Measurements from ENCODE around the gene CEP192.
"Not testable (repeated sequence)": the region's sequence is repeated elsewhere in the genome, so short reads cannot be mapped to it uniquely, and the experiment has no call there.

The CEP192 gene, protein sequence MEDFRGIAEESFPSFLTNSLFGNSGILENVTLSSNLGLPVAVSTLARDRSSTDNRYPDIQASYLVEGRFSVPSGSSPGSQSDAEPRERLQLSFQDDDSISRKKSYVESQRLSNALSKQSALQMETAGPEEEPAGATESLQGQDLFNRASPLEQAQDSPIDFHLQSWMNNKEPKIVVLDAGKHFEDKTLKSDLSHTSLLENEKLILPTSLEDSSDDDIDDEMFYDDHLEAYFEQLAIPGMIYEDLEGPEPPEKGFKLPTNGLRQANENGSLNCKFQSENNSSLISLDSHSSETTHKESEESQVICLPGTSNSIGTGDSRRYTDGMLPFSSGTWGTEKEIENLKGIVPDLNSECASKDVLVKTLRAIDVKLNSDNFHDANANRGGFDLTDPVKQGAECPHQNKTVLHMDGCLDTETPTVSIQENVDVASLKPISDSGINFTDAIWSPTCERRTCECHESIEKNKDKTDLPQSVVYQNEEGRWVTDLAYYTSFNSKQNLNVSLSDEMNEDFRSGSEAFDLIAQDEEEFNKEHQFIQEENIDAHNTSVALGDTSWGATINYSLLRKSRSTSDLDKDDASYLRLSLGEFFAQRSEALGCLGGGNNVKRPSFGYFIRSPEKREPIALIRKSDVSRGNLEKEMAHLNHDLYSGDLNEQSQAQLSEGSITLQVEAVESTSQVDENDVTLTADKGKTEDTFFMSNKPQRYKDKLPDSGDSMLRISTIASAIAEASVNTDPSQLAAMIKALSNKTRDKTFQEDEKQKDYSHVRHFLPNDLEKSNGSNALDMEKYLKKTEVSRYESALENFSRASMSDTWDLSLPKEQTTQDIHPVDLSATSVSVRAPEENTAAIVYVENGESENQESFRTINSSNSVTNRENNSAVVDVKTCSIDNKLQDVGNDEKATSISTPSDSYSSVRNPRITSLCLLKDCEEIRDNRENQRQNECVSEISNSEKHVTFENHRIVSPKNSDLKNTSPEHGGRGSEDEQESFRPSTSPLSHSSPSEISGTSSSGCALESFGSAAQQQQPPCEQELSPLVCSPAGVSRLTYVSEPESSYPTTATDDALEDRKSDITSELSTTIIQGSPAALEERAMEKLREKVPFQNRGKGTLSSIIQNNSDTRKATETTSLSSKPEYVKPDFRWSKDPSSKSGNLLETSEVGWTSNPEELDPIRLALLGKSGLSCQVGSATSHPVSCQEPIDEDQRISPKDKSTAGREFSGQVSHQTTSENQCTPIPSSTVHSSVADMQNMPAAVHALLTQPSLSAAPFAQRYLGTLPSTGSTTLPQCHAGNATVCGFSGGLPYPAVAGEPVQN (N-terminal part only)

DNA sequence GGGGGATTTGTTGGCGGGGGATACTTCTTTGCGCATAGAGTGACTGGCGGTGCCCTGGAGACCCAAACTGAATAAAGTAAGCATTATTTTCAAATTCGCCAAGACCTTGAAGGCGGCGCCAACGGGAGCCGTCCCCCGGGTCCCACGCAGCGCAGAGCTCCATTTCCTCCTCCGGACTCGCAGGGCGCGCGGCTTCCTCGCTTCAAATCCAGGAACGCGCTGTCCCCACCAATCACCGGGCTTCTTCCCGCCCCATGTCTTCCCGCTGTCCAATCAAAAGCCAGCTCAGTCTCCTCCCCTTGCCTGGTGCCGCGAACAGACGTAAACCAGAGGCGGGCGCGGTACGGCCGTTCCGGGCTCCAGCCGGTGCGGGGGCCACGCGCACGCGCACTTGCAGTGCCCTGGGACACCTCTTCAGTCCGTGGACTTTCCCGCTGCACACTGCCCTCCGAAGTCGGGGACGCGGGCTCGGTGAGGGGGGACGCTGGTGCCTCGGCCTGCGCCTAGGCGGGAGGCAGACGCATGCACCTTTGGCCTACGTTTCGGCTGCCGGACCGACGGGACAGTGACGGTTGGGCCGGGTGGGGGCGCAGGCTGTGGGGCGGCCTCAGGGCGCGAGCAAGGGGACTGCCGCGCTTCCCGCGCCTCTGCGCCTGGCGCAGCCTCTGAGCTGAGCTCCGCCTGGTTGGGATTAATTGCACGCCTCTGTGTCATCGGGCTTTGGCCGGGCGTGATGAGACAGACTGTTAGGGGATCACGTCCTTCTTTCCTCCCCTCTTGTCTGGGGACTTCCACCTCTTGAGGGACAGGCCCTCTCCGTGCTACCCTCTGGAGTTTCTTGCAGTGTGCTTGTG is at the start of gene CEP192:
Gene CEP192, plus strand, starts transcription at position 396 of the 854 bp plus-strand sequence. CDS start 8,063 bp downstream, outside the sequence.
- DNase-seq = peak; percentile 91 to 96

DNA sequence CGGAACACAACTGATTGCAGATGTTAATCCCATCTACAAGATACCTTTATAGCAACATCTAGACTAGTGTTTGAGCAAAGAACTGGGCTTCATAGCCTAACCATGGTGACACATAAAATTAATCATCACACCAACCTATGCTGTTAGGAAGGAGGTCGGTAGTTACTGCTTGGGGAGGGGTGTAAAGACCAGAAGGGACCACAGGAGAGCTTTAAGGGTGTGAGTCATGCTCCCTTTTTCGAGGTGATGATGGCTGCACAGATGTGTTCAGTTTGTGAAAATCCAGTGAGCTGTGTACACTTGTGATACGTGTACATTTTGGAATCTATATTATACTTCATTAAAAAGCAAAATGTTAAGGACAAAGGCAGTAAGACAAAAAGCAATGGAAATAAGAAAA is 47.9 kb upstream of the CEP192 start:
- DNase-seq = no peak

DNA sequence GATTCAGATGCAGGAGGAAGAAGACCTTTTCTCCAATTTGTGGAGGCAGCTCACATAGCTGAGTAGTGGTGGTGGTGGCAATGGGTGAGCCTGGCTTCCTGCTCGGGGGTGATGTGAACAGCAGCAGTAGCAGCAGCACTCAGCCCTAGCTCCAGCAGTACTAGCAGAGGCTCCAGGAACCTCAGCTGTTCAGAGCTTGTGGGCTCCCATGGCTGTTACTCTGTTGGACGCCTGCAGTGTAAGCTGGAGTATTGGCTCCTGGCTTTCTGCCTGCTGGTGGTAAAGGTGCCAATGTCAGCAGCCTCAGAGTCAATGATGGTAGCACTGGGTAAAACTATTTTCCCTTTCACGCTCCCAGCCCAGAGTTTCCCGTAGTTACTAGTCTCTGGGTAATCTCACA is 46.5 kb upstream of the CEP192 start:
- no peak for DNase-seq

DNA sequence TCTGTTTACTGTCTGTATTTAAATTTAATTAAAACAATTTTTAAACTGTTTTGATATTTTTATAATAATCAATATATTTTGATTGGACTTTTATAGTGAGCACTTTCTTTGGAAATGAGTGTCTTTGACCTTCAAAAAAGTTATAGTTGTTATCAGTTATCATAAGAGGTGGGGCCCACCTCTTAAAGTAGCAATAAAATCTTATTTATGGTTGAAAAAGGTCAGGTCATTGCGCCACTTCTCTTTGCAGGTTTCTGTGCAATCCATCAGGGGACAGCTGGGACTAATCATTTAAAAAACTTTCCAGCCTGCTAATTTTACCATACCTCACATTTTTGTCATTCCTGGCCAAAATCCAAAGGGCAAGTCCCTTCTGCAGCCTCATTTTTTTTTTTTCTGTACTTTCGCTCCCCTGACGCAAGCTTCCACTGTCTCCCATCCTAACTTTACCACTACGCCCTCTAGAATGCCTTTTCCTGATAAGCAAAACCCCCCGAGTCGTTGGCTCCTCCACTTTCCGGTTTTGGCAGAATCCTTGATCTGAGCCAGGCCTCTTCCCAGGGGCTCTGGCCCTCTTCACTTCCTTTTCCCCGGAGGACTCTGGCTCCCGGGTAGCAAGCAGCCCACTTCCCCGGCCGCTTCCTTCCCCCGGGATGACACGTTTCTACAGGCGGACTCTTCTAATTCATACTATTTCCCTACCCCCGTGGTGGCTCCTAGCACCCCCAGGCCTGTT is 44.4 kb upstream of the CEP192 start:
- DNase-seq = no peak

DNA sequence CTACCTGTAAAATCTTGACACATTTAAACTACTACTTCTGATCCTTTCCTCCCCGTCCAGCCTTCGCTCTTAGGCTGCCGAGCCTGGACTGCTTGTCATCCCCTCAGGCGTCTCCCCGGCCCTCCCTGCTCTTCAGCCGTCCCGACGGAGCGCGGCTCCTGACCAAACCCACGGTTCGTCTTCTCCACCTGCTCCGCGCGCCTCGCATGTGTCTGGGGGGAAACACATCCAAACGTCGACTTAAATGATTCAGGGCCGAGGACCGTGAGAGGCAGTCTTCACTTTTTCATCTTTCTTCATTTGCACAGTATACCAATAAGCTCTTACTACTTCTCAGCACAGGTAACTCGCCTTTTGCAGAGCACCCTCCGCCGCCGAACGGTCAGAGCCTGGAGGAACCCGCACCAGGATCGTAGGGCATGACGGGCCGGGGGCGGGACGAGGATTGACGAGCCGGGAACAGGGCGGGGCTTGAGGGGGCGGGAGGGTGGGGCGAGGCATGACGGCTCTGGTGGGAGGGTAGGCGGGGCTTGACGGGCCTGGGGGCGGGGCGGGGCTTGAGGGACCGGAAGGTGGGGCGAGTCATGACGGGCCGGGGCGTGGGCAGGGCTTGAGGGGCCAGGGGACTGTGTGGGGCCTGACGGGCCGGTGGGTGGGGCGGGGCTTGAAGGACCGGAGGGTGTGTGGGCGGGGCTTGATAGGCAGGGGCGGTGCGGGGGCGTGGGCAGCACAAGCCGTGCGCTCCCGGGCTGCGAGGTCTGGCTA is 43.7 kb upstream of the CEP192 start, which contains the start of gene SEH1L:
Gene SEH1L, plus strand, starts transcription at position 727 of the 765 bp plus-strand sequence. CDS start 111 bp downstream, outside the sequence.
- DNase-seq = peak; percentile 98 to 100

DNA sequence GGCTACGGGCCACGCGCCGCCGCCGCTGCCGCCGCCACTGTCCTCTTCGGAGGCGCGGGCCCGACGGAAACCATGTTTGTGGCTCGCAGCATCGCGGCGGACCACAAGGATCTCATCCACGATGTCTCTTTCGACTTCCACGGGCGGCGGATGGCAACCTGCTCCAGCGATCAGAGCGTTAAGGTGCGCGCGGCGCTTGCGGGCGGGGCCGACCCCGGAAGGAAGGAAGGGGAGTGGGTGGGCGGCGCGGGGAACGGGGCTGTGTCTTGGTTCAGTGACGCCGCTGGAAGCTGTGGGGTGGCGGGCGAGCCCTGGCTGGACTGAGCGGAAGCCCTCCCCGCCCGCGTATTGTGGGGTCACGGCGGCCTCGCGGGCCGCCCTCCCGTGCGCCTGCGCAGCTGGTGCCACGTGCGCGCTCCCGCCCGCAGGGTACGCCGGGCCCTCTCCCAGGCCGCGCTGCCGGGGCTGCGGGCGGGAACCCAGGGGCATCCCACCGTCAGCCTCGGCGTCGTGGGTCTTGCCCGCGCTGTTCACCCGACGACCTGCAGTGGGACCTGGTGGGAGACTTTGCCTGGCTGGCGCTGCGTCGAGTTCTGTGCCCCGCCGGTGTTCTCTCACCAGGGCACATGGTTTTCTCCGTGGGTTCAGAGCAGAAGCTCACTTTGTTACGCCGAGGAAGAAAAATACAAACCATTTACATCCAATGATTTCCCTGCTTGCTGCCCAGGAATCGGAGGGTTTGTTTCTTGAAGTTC is 42.9 kb upstream of the CEP192 start:
- DNase-seq = peak; percentile 98 to 99

DNA sequence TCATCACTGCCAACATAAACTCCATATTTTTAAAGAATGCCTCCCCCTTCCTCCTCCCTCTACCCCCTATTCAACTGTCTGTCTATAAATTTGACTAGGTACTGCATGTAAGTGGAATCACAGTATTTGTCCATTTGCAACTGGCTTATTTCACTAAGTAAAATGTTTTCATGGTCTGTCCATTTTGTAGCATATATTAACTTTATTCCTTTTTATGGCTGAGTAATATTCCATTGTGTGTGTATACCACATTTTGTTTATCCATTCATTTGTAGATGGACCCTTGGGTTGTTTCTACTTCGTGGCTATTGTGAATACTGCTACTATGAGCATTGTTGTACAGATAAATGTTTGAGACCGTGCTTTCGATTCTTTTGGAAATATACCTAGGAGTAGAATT is 32.7 kb upstream of the CEP192 start:
- DNase-seq = no peak

DNA sequence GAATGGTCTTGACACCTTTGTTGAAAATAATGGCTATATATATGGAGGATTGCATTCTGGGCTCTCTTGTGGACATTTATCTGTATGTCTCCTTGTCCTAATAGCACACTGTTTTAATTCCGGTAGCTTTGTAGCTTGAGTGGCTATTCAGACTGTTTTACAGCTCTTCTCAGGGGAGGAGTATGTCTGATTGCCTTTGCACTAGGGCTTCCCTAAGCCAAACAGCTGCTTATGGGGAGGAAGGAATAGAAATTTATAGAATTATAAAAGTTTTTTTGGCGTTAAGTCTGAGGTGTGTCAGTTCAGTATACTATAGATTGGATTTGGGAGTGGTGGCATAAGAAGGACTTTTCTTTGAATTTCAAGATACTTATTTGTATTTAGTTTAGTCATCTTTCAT is 30.8 kb upstream of the CEP192 start:
- no peak for DNase-seq

DNA sequence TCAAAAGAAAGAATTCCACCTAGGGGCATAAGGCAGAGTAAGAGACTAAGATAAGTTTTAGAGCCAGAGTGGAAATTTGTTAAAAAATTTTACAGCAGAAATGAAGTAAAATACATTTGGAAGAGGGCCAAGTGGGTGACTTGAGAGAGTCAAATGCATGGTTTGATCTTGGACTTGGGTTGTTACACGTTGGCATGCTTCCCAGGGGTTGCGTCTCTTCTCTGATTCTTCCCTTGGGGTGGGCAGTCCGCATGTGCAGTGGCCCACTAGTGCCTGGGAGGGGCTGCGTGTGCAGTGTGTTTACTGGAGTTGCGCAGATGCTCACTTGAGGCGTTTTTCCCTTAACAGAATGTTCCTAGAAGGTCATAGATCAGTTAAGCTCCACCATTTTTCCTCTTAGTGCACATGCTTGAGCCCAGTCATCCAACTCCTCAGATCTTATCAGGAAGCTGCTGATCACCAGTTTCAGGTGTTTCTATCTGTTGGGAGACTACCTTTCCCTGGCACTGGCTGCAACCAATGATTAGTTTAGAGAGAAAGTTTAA is 30.2 kb upstream of the CEP192 start:
- no peak for DNase-seq

DNA sequence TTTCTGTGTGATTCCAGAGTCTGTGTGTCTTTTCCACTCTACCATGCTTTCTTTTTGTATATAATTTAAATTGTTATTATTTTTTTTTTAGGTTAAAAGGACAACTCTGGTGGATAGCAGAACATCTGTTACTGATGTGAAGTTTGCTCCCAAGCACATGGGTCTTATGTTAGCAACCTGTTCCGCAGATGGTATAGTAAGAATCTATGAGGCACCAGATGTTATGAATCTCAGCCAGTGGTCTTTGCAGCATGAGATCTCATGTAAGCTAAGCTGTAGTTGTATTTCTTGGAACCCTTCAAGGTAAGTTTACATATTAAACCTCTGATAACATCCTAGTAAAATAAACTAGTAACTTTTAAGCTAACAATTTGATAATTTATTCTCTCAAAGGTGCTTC is 28.1 kb upstream of the CEP192 start:
- DNase-seq = no peak

DNA sequence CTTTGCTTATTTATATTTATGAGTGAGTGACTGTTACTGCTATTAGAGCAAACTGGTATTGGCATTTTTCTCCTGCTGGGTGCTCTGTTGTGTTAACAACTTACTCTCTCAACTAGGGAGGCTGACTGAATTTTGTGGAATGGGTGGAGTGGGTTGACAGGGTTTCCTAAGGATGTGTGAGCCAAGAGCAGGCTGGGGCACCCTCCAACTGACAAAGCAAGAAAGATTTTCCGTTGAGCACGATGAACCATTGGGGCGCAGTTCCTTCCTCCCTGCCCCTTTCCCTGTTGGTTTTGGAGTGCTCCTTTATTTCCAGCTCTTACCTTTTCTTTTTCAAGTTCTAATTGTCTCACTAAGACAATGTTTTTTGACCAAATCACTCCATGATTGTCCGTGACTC is 23.0 kb upstream of the CEP192 start:
- DNase-seq = no peak

DNA sequence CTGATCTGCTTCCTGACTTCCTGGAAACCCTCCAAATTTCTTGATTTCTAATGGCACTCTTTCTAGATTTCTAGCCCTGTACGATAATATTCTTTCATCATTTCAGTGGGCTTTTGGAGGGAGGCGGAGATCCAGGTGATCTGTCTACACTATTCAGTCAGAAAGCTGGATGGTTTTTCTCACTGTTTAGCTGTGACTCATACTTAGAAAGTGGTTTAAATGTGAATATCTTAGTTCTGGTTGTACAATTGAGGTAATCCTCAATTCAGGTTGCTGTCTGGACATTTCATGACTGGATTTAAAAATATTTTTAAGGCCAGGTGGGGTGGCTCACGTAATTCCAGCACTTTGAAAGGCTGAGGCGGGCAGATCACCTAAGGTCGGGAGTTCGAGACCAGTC is 22.5 kb upstream of the CEP192 start:
- DNase-seq = no peak

DNA sequence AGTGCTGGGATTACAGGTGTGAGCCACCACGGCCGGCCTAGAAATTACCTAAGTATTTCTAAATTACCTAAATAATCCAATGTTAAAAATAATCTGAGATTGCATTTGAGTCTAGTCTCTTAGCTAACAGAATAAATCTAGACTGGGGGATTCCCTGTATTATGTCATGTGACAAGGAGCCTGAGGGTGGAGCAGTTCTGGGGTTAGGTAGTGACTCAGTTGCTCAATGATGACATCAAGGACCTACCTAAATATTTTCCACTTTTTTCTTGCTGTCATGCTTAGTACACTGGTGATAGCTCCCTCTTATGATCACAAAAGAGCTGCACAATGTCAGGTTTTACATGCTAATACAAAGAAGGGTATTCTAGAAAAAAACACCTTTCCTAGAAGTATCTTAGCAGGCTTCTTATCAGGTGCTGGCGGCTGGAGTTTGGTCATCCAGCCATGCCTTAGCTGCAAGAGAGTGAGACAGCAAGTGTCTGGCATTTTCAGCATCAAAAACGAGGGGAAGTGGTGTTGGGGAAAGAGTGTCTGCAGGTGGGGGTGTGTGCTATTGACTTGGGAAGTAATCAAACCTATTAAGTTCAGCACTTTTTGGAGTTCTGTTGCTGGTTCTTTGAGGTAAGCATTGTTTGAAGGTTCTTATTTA is 17.5 kb upstream of the CEP192 start:
- DNase-seq = peak in 1 of 2 experiments; percentile 45

DNA sequence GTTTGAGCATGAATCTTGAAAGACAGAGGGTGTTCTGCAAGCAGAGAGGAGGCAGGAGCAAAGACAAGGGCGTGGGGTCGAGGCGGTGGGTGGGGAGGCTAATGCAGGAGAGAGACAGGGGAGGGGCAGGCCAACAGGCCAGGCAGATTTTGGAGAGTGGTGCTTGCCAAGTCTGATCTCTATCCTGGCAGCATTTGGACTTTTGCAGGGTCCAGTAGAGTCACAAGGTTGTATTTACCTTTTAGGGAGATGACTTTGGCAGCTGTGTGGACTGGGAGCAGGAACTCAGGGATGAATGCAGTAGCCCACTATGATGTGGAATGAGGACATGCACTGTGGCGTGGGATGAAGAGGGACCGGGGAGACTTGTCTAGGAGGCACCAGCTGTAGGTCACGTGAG is 15.7 kb upstream of the CEP192 start:
- no peak for DNase-seq

DNA sequence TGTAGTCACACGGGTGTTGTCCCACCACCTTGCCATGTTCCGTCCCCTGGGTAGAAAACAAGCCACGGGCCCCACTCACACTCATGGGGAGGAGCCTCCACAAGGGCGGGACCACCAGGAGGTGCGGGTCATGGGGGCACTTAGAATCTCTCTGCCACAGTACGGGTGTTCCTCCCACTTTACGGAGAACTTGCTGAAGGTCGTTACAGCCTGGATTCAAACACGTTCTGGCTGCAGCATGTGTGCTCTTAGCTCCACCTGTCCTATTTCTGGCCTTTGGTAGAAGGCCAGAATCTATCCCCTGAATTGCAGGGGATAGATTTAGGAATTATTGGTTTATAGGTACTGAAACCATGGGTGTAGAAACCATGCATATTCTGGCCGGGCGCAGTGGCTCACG is 14.9 kb upstream of the CEP192 start:
- DNase-seq = no peak

DNA sequence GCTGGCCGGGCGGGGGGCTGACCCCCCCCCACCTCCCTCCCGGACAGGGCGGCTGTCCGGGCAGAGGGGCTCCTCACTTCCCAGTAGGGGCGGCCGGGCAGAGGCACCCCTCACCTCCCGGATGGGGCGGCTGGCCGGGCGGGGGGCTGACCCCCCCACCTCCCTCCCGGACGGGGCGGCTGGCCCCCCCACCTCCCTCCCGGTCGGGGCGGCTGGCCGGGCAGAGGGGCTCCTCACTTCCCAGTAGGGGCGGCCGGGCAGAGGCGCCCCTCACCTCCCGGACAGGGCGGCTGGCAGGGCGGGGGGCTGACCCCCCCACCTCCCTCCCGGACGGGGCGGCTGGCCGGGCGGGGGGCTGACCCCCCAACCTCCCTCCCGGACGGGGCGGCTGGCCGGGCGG is 11.1 kb upstream of the CEP192 start:
- not testable (repeated sequence) for DNase-seq

DNA sequence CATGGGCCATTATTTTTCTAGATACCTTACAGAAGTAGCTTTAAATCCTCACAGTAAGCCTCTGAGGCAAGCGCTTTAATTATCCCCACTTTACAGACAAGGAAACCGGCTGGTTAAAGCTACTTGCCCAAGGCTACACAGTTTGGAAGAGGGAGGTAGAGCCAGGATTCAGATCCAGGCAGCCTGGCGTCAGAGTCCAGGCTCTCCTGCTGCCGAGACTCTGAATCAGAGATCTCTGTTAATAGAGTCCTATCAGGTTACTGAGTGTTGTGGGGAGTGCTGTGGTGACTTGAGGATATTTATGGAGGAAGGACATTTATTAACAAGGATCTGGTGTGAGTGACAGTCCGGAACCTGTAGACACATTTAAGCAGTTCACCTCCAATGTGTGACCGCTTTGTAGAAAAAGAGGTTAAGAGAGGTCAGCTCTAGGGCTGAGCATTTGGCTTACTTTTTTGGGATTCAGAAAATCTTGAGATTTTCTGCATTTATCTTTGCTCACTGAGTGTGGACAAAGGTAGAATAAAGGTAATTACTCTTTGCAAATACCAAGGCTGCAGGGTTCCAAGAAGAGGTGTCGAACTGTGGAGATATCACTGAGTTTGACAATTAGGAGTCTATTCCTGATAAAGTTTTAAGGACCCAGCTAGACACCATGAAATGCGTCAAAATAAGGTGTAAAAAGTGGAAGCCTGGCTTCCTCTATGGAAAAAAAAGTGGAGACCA is 1.6 kb upstream of the CEP192 start:
- no peak for DNase-seq

DNA sequence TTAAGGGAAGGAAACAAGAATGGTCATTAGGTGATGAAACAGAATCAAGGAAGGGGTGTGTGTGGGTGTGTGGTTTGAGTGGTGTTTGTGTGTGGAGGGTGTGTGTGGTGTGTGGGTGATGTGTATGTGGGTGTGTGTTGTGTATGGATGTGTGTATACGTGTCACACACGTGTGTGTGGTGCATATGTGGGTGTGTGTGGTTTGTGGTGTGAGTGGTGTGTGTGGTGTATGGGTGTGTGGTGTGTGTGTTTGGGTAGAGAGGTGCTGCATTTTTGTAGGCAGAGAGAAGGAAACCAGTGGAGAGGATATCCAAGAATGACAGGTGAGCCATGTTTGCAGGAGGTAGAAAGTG is 1.1 kb upstream of the CEP192 start:
- peak in 1 of 2 experiments; percentile 50 for DNase-seq
